Neural cell (in vitro differentiated cells): ENCODE results near the gene BMP2. TPM values are rescaled to one million over a fixed set of nuclear protein-coding genes. Genes with fewer than 3 reads are reported as not detected.

Experiments
- H2AFZ ChIP-seq: fragments of 200-600, 300-800 bp; sonication (generic), shearing (Covaris generic); 2 replicates; pipeline ENCODE4 v1.6.0; 2014; ENCODE audit warnings: low read depth, mild to moderate bottlenecking, antibody characterized with exemption, low read length, moderate library complexity
- H3F3A ChIP-seq: fragments of 200-600 bp; shearing (Covaris generic); 2 replicates; pipeline ENCODE4 v1.6.1; 2016; ENCODE audit warnings: mild to moderate bottlenecking, moderate library complexity, mixed read lengths, antibody characterized with exemption, low read length; ENCODE audit not compliant: insufficient read depth, poor library complexity, severe bottlenecking
- H3K27ac ChIP-seq: fragments of 200-600, 300-800 bp; sonication (generic), shearing (Covaris generic); 2 replicates; pipeline ENCODE4 v1.5.1; 2014; ENCODE audit warnings: mild to moderate bottlenecking, low read length, moderate library complexity
- H3K27me3 ChIP-seq: fragments of 300-800, 200-600 bp; sonication (generic), shearing (Covaris generic); 2 replicates; pipeline ENCODE4 v1.6.0; 2014; ENCODE audit warnings: mild to moderate bottlenecking, low read depth, low read length, moderate library complexity; ENCODE audit not compliant: insufficient read depth
- H3K36me3 ChIP-seq: fragments of 300-800, 200-600 bp; sonication (generic), shearing (Covaris generic); 2 replicates; pipeline ENCODE4 v1.5.1; 2014; ENCODE audit warnings: mild to moderate bottlenecking, antibody characterized with exemption, low read length, moderate library complexity; ENCODE audit not compliant: insufficient read depth
- H3K4me2 ChIP-seq: fragments of 300-800, 200-600 bp; sonication (generic), shearing (Covaris generic); 2 replicates; pipeline ENCODE4 v1.6.0; 2014; ENCODE audit warnings: mild to moderate bottlenecking, low read length
- H3K4me3 ChIP-seq: fragments of 300-800, 200-600 bp; sonication (generic), shearing (Covaris generic); 2 replicates; pipeline ENCODE4 v1.5.1; 2014; ENCODE audit warnings: mild to moderate bottlenecking, low read length, moderate library complexity
- H3K79me2 ChIP-seq: fragments of 200-600 bp; shearing (Covaris generic); replicated peaks from 2 replicates; pipeline ENCODE4 v1.6.0; 2014; ENCODE audit warnings: mild to moderate bottlenecking, low read length, moderate library complexity; ENCODE audit not compliant: insufficient read depth
- H3K9ac ChIP-seq: fragments of 300-800, 200-600 bp; sonication (generic), shearing (Covaris generic); 2 replicates; pipeline ENCODE4 v1.6.1; 2016; ENCODE audit warnings: mild to moderate bottlenecking, low read length, mixed read lengths
- H3K9me2 ChIP-seq: fragments of 200-600 bp; shearing (Covaris generic); 2 replicates; pipeline ENCODE4 v1.6.1; 2016; ENCODE audit warnings: mild to moderate bottlenecking, low read length, mixed read lengths; ENCODE audit not compliant: insufficient read depth
- H3K9me3 ChIP-seq: fragments of 200-600, 300-800 bp; sonication (generic), shearing (Covaris generic); 2 replicates; pipeline ENCODE4 v1.6.1; 2016; ENCODE audit warnings: mild to moderate bottlenecking, mixed run types, low read length, moderate library complexity, mixed read lengths
- H4K20me1 ChIP-seq: fragments of 200-600 bp; shearing (Covaris generic); 2 replicates; pipeline ENCODE4 v1.6.1; 2016; ENCODE audit warnings: mild to moderate bottlenecking, mixed run types; ENCODE audit not compliant: insufficient read depth
- EP300 ChIP-seq: fragments of 450-650 bp; conservative IDR thresholded peaks from 2 replicates; pipeline ENCODE4 v1.6.1; 2014; ENCODE audit warnings: antibody characterized with exemption, mild to moderate bottlenecking, moderate library complexity; ENCODE audit not compliant: poor library complexity, severe bottlenecking
- EZH2 ChIP-seq: fragments of 200-600, 300-800 bp; shearing (Covaris generic), sonication (generic); IDR thresholded peaks from 2 replicates; pipeline ENCODE4 v1.6.1; 2014; ENCODE audit warnings: antibody characterized with exemption, low read length, borderline replicate concordance, mild to moderate bottlenecking; ENCODE audit not compliant: insufficient read depth, poor library complexity, severe bottlenecking
- MXI1 ChIP-seq: fragments of 450-650 bp; conservative IDR thresholded peaks from 2 replicates; pipeline ENCODE4 v1.6.1; 2014; ENCODE audit warnings: antibody characterized with exemption, mild to moderate bottlenecking; ENCODE audit not compliant: poor library complexity, severe bottlenecking
- POLR2AphosphoS5 ChIP-seq: IDR thresholded peaks from 2 replicates; pipeline ENCODE4 v1.6.1; 2012
- RAD21 ChIP-seq: fragments of 450-650 bp; conservative IDR thresholded peaks from 2 replicates; pipeline ENCODE4 v1.6.1; 2014; ENCODE audit warnings: antibody characterized with exemption, mild to moderate bottlenecking, moderate library complexity
- SMC3 ChIP-seq: fragments of 450-650 bp; conservative IDR thresholded peaks from 2 replicates; pipeline ENCODE4 v1.6.1; 2014; ENCODE audit warnings: antibody characterized with exemption, mild to moderate bottlenecking, moderate library complexity; ENCODE audit not compliant: poor library complexity
- TAF1 ChIP-seq: IDR thresholded peaks from 2 replicates; pipeline ENCODE4 v1.6.1; 2012; ENCODE audit warnings: low read depth
- polyA plus RNA-seq: library from polyadenylated mRNA; depleted of rRNA; stranded (reverse); fragments of >200 nt; gene quantifications from 2 replicates; pipeline ENCODE4 v1.2.3, GENCODE V29; 2014
- TF ChIP-seq, protein P1 (sequence below): IDR thresholded peaks from 2 replicates; pipeline ENCODE4 v1.6.1; 2012; ENCODE audit warnings: borderline replicate concordance
- TF ChIP-seq, protein P2 (sequence below): fragments of 450-650 bp; IDR thresholded peaks from 2 replicates; pipeline ENCODE4 v1.5.1; 2014; ENCODE audit warnings: antibody characterized with exemption, mild to moderate bottlenecking, moderate library complexity; ENCODE audit not compliant: poor library complexity, severe bottlenecking

BMP2 gene
- polyA plus RNA-seq, 1 donor from 2014 or later = 1.1 TPM

DNA sequence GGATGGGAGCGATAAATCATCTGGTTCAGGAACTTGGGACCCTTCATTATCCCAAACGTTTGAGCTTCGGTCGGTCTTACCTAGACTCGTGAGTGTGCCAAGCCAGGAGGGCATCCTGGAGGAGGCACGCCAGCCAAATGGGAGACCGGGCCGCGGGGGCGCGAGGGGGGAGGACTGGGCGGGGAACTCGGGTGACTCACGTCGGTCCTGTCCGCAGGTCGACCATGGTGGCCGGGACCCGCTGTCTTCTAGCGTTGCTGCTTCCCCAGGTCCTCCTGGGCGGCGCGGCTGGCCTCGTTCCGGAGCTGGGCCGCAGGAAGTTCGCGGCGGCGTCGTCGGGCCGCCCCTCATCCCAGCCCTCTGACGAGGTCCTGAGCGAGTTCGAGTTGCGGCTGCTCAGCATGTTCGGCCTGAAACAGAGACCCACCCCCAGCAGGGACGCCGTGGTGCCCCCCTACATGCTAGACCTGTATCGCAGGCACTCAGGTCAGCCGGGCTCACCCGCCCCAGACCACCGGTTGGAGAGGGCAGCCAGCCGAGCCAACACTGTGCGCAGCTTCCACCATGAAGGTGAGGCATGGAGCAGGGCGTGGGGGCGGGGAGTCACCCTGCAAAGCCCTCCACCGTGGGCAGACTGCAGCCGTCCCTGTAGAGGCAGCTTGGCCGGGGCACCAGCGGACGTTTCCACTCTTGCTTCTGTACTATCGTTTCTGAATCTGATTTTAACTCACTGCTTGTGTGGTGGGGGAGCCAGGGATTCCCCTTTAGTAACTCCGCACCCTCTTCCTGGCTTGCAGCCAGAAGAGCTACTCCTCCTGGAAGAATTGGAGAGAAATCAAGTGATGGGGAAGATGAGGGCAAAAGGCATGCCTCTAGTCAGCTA lies 2.7 kb downstream of the BMP2 start:
- no peaks in the 10 kb centered on the region for H3K9me2 ChIP-seq
- no peaks in the 10 kb centered on the region for H3K79me2 ChIP-seq
- peaks cover 39% of the 10 kb centered on the region for H3K27me3 ChIP-seq
- H3K9ac ChIP-seq = no peak overlapping the region
- no peak overlapping the region for H3K27ac ChIP-seq
- TF ChIP-seq EP300 = no peak
- no peak for TF ChIP-seq MXI1
- TF ChIP-seq SMC3 = no peak
- TF ChIP-seq EZH2 = no peak
- TF ChIP-seq, protein P1, sequence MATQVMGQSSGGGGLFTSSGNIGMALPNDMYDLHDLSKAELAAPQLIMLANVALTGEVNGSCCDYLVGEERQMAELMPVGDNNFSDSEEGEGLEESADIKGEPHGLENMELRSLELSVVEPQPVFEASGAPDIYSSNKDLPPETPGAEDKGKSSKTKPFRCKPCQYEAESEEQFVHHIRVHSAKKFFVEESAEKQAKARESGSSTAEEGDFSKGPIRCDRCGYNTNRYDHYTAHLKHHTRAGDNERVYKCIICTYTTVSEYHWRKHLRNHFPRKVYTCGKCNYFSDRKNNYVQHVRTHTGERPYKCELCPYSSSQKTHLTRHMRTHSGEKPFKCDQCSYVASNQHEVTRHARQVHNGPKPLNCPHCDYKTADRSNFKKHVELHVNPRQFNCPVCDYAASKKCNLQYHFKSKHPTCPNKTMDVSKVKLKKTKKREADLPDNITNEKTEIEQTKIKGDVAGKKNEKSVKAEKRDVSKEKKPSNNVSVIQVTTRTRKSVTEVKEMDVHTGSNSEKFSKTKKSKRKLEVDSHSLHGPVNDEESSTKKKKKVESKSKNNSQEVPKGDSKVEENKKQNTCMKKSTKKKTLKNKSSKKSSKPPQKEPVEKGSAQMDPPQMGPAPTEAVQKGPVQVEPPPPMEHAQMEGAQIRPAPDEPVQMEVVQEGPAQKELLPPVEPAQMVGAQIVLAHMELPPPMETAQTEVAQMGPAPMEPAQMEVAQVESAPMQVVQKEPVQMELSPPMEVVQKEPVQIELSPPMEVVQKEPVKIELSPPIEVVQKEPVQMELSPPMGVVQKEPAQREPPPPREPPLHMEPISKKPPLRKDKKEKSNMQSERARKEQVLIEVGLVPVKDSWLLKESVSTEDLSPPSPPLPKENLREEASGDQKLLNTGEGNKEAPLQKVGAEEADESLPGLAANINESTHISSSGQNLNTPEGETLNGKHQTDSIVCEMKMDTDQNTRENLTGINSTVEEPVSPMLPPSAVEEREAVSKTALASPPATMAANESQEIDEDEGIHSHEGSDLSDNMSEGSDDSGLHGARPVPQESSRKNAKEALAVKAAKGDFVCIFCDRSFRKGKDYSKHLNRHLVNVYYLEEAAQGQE = no peak
- TF ChIP-seq POLR2AphosphoS5 = no peak
- no peak for TF ChIP-seq RAD21
- TF ChIP-seq, protein P2, sequence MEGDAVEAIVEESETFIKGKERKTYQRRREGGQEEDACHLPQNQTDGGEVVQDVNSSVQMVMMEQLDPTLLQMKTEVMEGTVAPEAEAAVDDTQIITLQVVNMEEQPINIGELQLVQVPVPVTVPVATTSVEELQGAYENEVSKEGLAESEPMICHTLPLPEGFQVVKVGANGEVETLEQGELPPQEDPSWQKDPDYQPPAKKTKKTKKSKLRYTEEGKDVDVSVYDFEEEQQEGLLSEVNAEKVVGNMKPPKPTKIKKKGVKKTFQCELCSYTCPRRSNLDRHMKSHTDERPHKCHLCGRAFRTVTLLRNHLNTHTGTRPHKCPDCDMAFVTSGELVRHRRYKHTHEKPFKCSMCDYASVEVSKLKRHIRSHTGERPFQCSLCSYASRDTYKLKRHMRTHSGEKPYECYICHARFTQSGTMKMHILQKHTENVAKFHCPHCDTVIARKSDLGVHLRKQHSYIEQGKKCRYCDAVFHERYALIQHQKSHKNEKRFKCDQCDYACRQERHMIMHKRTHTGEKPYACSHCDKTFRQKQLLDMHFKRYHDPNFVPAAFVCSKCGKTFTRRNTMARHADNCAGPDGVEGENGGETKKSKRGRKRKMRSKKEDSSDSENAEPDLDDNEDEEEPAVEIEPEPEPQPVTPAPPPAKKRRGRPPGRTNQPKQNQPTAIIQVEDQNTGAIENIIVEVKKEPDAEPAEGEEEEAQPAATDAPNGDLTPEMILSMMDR = no peak
- TF ChIP-seq TAF1 = no peak
- no peak overlapping the region for H2AFZ ChIP-seq
- no peaks in the 10 kb centered on the region for H3K36me3 ChIP-seq
- H4K20me1 ChIP-seq = peaks cover 4% of the 10 kb centered on the region
- no peaks in the 10 kb centered on the region for H3F3A ChIP-seq
- H3K4me3 ChIP-seq = peak overlapping the region; percentile 91
- H3K9me3 ChIP-seq = no peaks in the 10 kb centered on the region
- peak overlapping the region; percentile 40 for H3K4me2 ChIP-seq

DNA sequence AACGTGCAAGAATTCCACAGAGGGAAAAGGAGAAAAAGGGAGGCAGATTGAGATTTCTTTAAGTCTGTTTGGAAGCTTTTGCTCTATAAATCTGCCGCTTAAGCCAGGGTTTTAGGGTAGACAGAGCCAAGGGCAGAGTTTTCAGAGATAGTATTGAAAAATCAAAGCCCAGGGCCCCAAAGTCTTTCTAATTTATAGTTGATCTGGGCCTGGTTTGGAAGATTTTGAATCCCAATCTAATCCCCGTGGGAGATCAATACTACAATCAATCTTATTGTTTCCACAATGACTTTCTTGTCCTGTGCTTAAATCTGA lies 3.3 kb downstream of the BMP2 start:
- Histone ChIP-seq H3K9me3 (no peaks in the 10 kb centered on the region), H3K27ac (no peak overlapping the region), H2AFZ (no peak overlapping the region), H3K9me2 (no peaks in the 10 kb centered on the region), H4K20me1 (peaks cover 4% of the 10 kb centered on the region), H3K9ac (no peak overlapping the region), H3K27me3 (peaks cover 39% of the 10 kb centered on the region), H3K79me2 (no peaks in the 10 kb centered on the region), H3K4me2 (no peak overlapping the region), H3K36me3 (no peaks in the 10 kb centered on the region), H3F3A (no peaks in the 10 kb centered on the region), H3K4me3 (peak overlapping the region; percentile 91)
- TF ChIP-seq, protein P2 = no peak
- TF ChIP-seq RAD21 = no peak
- no peak for TF ChIP-seq POLR2AphosphoS5
- no peak for TF ChIP-seq EZH2
- TF ChIP-seq, protein P1 = no peak
- no peak for TF ChIP-seq SMC3
- no peak for TF ChIP-seq MXI1
- no peak for TF ChIP-seq TAF1
- TF ChIP-seq EP300 = no peak
